ENCODE results near the gene NUDT16L1. TPM values are rescaled to one million over a fixed set of nuclear protein-coding genes. Genes with fewer than 3 reads are reported as not detected.

Gene NUDT16L1
- total and polyA plus RNA-seq, 2 of the 8 experiments (the other 6 are each of a cell fraction or from before 2014, with no cell fraction given), result 34.8 to 77.3 TPM

DNA sequence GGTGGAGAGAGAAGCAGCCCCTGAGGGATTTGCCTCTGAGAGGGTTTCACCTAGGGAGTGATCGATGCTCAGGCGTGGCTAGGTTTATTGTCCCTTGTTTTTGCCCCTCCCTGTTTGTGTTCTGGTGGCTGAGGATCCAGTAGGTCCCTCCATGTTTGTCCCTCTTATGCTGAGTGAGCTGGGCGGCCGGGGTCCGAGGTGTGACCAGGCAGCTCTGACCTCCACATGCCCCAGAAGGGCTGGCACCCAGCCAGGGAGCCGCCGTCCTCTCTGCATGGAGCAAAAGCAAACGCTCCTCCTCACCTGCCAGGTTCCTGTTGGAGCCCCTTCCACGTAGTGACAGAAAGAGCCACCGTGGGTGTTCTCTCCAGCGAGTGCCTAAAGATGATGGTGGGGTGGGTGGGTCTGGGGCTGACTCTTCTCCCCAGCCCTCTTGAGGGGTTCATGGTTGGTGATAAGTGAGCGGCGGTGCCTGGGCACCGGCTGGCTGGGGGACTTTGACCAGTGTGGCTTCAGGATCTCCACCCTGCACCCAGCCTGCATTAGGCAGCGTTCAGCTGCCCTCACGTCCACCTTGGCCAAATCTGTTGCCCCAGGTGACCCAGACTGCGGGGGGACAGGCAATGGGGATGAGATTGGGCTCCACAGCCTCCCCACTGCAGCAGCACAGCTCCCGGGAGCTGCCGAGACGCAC, 14.1 kb upstream of the NUDT16L1 start:
- ChIA-PET CTCF (ENCODE audit: partially characterized antibody) (interaction anchor here (0.5 to 2.7 kb wide), 3 partner anchors 12 to 51 kb away, joined by 3 to 5 read pairs (median 4); no protein-coding TSS in a partner anchor), POLR2A (ENCODE audit: partially characterized antibody) (interaction anchor here (1.3 kb wide), 1 partner anchor 13 kb away, joined by 5 read pairs; no protein-coding TSS in a partner anchor)
- no peak overlapping the region for H2BK5ac ChIP-seq (ENCODE audit: low read depth, low read length)
- H4K91ac ChIP-seq (replicated peaks; ENCODE audit: insufficient read length, low read length), result no peak overlapping the region
- no peaks in the 10 kb centered on the region for H3K27me3 ChIP-seq (replicated peaks in 1 of 4; ENCODE audit: control insufficient read depth in 3 of 4, extremely low read depth in 1 of 4, insufficient read depth in 3 of 4, low read length in 3 of 4)
- peaks cover 3 to 12% of the 10 kb centered on the region in 2 experiments for H4K20me1 ChIP-seq (replicated peaks in 1 of 2; ENCODE audit: control insufficient read depth in 1 of 2, insufficient read depth in 2 of 2, low read length in 2 of 2)
- no peaks in the 10 kb centered on the region for H3K23me2 ChIP-seq (ENCODE audit: low read depth, low read length)
- H2BK20ac ChIP-seq (ENCODE audit: low read length), result no peak overlapping the region
- H3K4me3 ChIP-seq (ENCODE audit: extremely low read depth in 1 of 4, insufficient read depth in 2 of 4, low read depth in 3 of 4, low read length in 4 of 4), result no peak overlapping the region
- FAIRE-seq (no peak), DNase-seq (ENCODE audit: low read depth in 1 of 2, low spot score in 2 of 2) (no peak)
- H3K27ac ChIP-seq (ENCODE audit: low read depth, low read length), result no peak overlapping the region
- peak overlapping the region; percentile 57; the same call in 1 of the 2 replicates for H4K8ac ChIP-seq (ENCODE audit: extremely low read depth, insufficient read depth, low read length)
- no peak overlapping the region for H3K14ac ChIP-seq (ENCODE audit: insufficient read length)
- peaks cover 0 to 3% (median under 1%) of the 10 kb centered on the region in 4 experiments; a peak in 3 of 7 replicates for H3K4me1 ChIP-seq (replicated peaks in 1 of 4; ENCODE audit: control insufficient read depth in 3 of 4, insufficient read depth in 4 of 4, low read length in 3 of 4)
- no peak overlapping the region for H2BK15ac ChIP-seq (ENCODE audit: low read length)
- H3K4ac ChIP-seq (replicated peaks; ENCODE audit: insufficient read length, low read depth, low read length), result no peak overlapping the region
- H2AK5ac ChIP-seq (ENCODE audit: low read depth, low read length), result no peak overlapping the region
- 89% methylated on average over 13 of the region's 20 CpGs; no CpG with 5 or more reads in 1 of the 2 experiments for WGBS, 2 experiments (ENCODE audit: extremely low coverage in 1 of 2, insufficient coverage in 1 of 2, insufficient read length in 1 of 2, insufficient replicate concordance in 2 of 2, low coverage in 1 of 2, low lambda C conversion rate in 2 of 2, missing lambda C conversion rate in 1 of 2)
- no peak overlapping the region for H3K18ac ChIP-seq (ENCODE audit: extremely low read depth, low read length)
- no peak overlapping the region for H2BK120ac ChIP-seq (replicated peaks; ENCODE audit: low read depth, low read length)
- no peak overlapping the region for H3K9ac ChIP-seq (replicated peaks in 1 of 4; ENCODE audit: extremely low read depth in 1 of 4, low read depth in 3 of 4, low read length in 3 of 4)
- no peaks in the 10 kb centered on the region for H3K79me2 ChIP-seq (ENCODE audit: control insufficient read depth in 1 of 2, insufficient read depth in 2 of 2, low read length in 2 of 2)
- H3K9me3 ChIP-seq (ENCODE audit: insufficient read depth in 2 of 2, low read depth in 1 of 2, low read length in 1 of 2), result no peaks in the 10 kb centered on the region
- no peak overlapping the region for H2AFZ ChIP-seq (ENCODE audit: low read length)
- no peak overlapping the region for H3K23ac ChIP-seq (ENCODE audit: insufficient read length)
- no peak for TF ChIP-seq POLR2AphosphoS5 (IDR thresholded peaks at IDR 0.05; ENCODE audit: low read depth, low read length)
- peaks cover 4% of the 10 kb centered on the region; the same call in 1 of the 2 replicates for H3K79me1 ChIP-seq (ENCODE audit: low read depth, low read length)
- no peak overlapping the region for H4K5ac ChIP-seq (ENCODE audit: insufficient read length, low read depth, low read length)
- H3K36me3 ChIP-seq (ENCODE audit: control insufficient read depth in 2 of 4, insufficient read depth in 4 of 4, low read length in 3 of 4), result peaks cover 0 to 14% (median 5%) of the 10 kb centered on the region in 4 experiments; a peak in 4 of 8 replicates
- no peak overlapping the region for H3K56ac ChIP-seq (replicated peaks; ENCODE audit: insufficient read length, low read depth, low read length)
- H2BK12ac ChIP-seq (ENCODE audit: low read depth, low read length), result no peak overlapping the region
- no peak overlapping the region for H3K4me2 ChIP-seq (ENCODE audit: insufficient read depth in 1 of 2, low read depth in 2 of 2, low read length in 2 of 2)

Measured in H1 (cell line).